Measurements from ENCODE around the gene EBNA1BP2.
"Not testable (repeated sequence)": the region's sequence is repeated elsewhere in the genome, so short reads cannot be mapped to it uniquely, and the experiment has no call there.

The EBNA1BP2 gene, protein sequence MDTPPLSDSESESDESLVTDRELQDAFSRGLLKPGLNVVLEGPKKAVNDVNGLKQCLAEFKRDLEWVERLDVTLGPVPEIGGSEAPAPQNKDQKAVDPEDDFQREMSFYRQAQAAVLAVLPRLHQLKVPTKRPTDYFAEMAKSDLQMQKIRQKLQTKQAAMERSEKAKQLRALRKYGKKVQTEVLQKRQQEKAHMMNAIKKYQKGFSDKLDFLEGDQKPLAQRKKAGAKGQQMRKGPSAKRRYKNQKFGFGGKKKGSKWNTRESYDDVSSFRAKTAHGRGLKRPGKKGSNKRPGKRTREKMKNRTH

DNA sequence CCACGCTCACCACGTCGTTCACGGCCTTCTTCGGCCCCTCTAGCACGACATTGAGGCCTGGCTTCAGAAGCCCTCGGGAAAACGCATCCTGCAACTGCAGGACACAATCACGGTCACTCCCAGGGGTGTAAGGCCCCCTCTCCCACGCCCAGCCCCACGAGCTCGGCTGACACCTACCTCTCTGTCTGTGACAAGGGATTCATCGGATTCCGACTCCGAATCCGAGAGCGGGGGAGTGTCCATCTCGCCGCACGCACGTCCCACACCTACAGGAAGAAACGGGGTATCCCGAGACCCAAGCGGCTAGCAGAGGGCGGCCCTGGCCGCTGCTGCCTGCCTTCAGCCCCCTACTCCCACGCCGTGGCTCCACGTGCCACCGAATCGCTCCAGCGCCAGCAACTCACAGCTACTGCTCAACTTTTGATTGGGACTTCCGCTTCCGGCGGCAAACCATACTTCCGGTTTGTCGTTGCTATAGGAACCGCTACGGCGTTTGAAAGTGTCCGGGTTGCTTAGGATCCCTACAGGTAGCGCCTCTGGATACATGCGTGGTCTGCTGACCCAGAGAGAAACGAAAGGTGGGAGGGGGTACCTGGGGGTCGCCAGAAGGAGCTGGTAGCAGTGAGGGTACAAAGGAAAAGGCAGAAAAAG, at the start of gene EBNA1BP2, which contains the start of gene CFAP57:
EBNA1BP2 (minus strand) TSS at position 415 of the 651 bp plus-strand sequence; CDS start at position 243, 172 bp downstream.
CFAP57 (plus strand) TSS at position 455 of the 651 bp plus-strand sequence. CDS start 424 bp downstream, outside the sequence.
- TF ChIP-seq CTCF (IDR thresholded peaks at IDR 0.05) (no peak), ZFX (IDR thresholded peaks at IDR 0.05; ENCODE audit: borderline replicate concordance) (no peak)
- peak within 1 kb of the TSS; percentile 42 for H3K27ac ChIP-seq

DNA sequence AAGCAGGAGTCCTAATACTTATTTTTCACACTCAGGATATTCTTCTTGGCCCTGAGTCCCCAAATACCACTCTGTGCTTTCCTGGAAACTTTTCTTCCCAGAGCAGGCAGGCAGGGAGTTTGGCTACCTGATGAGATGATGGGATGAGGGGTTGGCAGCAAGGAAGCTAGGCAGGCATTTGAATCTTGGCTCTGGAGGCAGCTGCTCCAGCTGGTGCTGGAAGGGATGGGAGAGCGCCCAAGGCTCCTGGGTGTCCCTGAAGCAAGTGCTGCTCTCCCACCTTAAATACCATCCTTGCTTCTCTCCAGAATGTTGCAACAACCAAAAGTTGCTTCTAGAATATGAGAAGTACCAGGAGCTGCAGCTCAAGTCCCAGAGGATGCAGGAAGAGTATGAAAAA, 49.7 kb upstream of the EBNA1BP2 start:
- TF ChIP-seq ZFX (IDR thresholded peaks at IDR 0.05; ENCODE audit: borderline replicate concordance) (no peak), CTCF (IDR thresholded peaks at IDR 0.05) (no peak)
- no peak overlapping the region for H3K27ac ChIP-seq

DNA sequence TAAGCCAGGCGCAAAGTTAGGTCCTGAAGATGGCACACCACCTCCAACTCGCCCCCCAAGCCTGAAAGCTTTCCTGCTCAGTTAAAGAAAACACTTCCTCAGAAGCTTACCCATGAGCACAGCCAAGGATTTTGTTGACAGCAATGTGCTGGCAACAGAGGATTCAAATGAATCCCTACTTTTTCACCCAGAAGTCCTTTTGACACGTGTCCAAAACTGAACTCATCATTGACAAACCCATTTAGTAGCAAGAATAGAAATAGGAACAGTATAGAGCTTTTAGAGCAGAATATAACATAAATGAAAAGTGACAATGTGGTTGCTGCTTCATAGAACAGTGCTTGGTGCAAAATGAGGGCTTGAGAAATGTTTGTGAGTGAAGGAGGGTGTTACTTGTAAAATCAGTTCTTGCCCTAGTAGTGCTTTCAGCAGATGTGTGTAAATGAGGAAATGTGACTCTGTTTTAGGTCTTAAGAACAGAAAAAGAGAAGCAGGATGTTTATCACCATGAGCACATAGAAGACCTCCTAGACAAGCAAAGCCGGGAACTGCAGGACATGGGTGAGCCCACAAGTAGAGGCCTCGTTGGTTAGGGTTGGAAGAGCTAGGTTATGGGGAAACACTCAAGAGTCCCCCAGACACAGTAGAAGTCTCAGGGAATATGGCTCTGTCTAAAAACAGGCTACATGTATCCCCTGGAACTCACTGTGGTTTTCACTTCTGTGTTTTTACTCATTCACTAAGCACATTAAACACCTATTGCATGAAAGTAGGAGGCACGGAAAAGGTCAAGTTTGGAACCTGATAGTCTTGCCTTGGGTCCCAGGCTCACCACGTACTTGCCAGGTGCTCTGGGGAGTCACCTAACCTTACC, 49.1 kb upstream of the EBNA1BP2 start:
- TF ChIP-seq ZFX (IDR thresholded peaks at IDR 0.05; ENCODE audit: borderline replicate concordance) (no peak), CTCF (IDR thresholded peaks at IDR 0.05) (no peak)
- no peak overlapping the region for H3K27ac ChIP-seq

- TF ChIP-seq ZFX (IDR thresholded peaks at IDR 0.05; ENCODE audit: borderline replicate concordance) (no peak), CTCF (IDR thresholded peaks at IDR 0.05) (no peak)
- no peak overlapping the region for H3K27ac ChIP-seq
Observed at GRCh38 chr1:43217747-43218146, 45.7 kb upstream of the EBNA1BP2 start.

DNA sequence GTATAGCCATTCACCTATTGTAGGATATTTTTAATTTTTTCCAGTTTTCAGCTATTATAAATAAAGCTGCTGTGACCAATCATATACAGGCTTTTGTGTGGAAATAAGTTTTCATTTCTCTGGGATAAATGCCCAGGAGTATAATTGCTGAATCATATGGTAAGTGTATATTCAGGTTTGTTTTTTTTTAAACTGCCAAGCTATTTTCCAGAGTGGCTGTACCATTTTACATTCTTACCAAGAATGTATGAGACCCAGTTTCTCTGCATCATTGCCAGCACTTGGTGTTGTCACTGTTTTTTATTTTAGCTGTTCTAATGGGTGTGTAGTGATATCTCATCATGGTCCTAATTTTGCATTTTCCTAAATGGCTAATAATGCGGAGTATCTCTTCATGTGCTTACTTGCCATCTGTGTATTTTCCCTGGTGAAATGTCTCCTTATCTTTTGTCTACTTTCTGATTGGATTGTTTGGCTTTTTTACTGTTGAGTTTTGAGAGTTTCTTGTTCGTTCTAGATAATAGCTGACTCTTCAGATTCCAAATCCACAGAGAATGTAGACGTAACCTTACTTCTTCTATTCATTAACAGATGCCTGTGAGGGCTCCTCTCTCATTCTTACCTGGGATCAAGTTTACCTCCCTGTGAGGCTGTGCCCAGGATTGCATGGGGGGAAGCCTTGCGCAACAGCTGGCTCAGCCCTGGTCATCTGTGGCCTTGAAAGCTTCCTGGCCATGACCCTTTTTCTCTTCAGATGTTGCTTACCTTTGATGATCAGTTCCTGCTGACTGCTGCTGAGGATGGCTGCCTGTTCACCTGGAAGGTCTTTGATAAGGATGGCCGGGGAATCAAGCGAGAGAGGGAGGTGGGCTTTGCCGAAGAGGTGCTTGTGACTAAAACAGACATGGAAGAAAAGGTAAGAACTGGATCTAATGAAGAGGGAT, 42.7 kb upstream of the EBNA1BP2 start:
- TF ChIP-seq ZFX (IDR thresholded peaks at IDR 0.05; ENCODE audit: borderline replicate concordance) (no peak), CTCF (IDR thresholded peaks at IDR 0.05) (no peak)
- H3K27ac ChIP-seq, result no peak overlapping the region

GRCh38 chr1:43208277-43208676, 36.2 kb upstream of the EBNA1BP2 start:
- not testable (repeated sequence) for H3K27ac ChIP-seq
